Omental fat pad (tissue), 4 donors: ENCODE data around the gene VWC2L. TPM values are rescaled to one million over a fixed set of nuclear protein-coding genes. Genes with fewer than 3 reads are reported as not detected.

ENCODE experiments used
- ATAC-seq: fragments of 150-250 bp; one replicate; pipeline ENCODE4 v1.9.1; 2016; ENCODE audit warnings: mild to moderate bottlenecking, moderate library complexity; ENCODE audit not compliant: low FRiP score
- DNase-seq: peaks from one replicate; pipeline ENCODE4 v3.0.0-alpha.2; 2019; ENCODE audit warnings: low spot score
- total RNA-seq, 4 donors: library from RNA; depleted of rRNA; stranded (reverse); fragments of >200 nt; gene quantifications; one replicate each; pipeline ENCODE4 v1.1.0, GENCODE V29; 2016
- TF ChIP-seq, protein P1 (sequence below), 3 donors: fragments of 450-650 bp; IDR thresholded peaks; one replicate each; pipeline ENCODE4 v1.5.1; 2016 to 2017; ENCODE audit warnings: antibody characterized with exemption in 3 of 3, mild to moderate bottlenecking in 3 of 3, moderate library complexity in 2 of 3

VWC2L gene
- total RNA-seq, 4 donors from 2014 or later, result not detected

DNA sequence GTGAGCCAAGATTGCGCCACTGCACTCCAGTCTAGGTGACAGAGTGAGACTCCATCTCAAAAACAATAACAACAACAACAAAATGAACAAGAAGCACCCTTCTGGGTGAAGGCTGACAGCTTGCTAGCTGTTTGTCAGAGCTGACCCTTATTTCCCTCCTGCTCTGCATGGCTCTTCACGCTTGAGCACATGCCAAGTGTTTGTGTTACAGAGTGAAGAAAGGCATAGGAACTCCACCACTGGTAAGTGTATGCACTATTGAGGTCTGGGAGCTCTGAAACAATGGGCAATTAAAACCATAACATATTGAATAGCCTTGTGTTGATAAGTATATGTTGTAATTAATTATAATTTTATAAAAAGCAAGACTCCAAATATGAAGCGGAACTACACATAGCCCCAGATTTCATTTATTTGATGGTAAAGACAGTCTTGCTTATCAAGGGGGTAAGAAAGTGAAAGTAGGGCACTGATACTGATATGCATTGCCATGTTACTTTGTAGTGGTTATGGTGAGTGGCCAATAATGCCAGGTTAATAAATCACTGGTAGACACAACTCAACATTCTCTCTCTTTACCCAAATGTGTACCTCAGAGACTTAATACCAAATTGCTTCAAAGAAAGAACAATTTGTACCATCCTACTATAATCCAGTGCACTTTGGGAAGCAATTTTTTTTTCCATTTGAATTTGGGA, 163.4 kb downstream of the VWC2L start:
- TF ChIP-seq, protein P1, sequence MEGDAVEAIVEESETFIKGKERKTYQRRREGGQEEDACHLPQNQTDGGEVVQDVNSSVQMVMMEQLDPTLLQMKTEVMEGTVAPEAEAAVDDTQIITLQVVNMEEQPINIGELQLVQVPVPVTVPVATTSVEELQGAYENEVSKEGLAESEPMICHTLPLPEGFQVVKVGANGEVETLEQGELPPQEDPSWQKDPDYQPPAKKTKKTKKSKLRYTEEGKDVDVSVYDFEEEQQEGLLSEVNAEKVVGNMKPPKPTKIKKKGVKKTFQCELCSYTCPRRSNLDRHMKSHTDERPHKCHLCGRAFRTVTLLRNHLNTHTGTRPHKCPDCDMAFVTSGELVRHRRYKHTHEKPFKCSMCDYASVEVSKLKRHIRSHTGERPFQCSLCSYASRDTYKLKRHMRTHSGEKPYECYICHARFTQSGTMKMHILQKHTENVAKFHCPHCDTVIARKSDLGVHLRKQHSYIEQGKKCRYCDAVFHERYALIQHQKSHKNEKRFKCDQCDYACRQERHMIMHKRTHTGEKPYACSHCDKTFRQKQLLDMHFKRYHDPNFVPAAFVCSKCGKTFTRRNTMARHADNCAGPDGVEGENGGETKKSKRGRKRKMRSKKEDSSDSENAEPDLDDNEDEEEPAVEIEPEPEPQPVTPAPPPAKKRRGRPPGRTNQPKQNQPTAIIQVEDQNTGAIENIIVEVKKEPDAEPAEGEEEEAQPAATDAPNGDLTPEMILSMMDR (IDR thresholded peaks at IDR 0.05), result no peak
- DNase-seq (no peak), ATAC-seq (no peak)

DNA sequence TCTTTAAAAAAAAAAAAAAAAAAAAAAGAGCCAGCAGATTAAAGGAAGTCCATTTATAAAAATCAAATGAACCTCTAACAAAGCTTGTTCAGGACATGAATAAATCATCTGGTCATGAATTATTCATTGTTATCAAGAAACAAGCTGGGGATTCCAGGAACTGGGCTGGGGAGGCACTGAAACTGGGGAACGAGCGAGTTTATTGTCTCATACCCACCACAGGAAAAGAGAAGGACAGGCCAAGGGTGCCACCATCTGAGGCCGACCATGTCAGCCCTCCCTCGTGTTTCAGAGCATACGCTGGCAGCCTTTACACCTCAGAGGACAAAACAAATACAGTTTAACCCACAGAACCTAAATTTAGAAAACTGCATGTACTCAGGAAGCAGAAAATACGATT, 164.2 kb downstream of the VWC2L start:
- TF ChIP-seq, protein P1 (IDR thresholded peaks at IDR 0.05), result no peak
- no peak for DNase-seq
- no peak for ATAC-seq

DNA sequence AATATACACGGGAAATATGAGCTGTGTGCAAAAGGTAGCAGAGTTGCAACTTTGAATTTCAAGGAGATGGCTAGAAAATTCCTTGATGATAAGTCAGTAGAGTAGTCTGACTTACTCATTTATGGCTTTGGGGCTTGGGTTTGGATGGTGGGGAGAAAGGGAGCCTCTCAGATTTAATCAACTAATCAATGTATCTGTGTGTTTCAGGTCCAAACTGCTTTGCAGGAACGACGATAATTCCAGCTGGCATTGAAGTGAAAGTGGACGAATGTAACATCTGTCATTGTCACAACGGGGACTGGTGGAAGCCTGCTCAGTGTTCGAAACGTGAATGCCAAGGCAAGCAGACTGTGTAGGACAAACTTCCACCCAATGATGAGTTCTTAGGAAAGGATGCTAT, 164.6 kb downstream of the VWC2L start:
- ATAC-seq (no peak), DNase-seq (no peak)
- TF ChIP-seq, protein P1 (IDR thresholded peaks at IDR 0.05), result no peak

DNA sequence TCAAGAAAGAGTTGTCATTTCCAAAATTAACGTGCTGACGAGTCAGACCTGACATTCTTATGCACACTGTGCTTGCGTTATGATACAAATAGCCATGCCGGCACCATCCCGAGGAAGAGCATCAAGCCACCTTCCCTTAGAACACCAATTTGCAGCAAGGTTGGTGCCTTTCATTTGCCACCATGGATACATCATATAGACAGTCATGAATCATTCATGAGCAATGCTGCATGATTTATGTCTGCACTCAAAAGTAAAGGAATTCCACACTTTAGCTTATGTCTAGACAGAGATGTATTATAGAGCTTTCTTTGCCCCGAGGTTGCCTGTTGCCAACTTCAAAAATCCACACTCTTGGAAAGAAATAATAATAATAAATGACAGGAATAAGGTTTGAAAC, 166.9 kb downstream of the VWC2L start:
- no peak for ATAC-seq
- DNase-seq, result no peak
- TF ChIP-seq, protein P1 (IDR thresholded peaks at IDR 0.05), result no peak

DNA sequence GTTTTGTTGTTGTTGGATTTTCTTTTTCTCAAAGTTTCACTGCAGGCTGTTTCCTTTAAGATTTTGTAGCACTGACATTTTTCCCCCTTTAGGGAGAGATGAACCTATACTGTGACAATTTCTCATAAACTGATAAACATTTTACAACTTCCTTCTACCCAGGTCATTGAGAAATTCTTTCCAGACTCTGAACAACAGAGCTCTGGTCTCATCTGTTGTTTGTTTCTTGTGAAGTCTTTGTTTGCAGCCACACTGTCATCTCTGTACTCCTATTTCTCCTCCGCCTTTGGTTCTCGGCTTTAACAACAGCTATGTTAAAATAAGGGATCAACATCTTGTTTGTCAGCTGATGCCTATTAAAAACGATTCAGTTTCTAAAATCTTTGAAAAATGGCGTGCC, 167.6 kb downstream of the VWC2L start:
- no peak for DNase-seq
- TF ChIP-seq, protein P1 (IDR thresholded peaks at IDR 0.05), result no peak
- ATAC-seq, result no peak

DNA sequence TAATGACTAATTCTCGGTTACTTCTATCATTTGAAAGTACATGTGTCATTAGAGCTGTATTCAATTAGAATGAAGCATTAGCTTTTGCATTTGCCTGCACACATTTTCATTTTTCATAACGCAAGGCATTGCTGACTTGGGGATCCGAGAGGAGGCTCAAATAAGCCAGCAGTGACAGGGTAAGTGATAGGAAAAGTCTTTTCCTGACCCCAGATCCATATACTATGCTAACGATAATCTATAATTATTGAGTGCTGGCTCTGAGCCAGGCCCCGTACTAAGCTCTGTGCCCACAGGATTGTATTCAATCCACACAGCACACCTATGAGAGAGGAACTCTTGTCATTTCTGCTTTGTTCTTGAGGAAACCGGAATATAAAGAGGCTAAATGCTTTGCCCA, 168.2 kb downstream of the VWC2L start:
- TF ChIP-seq, protein P1 (IDR thresholded peaks at IDR 0.05), result no peak
- ATAC-seq (no peak), DNase-seq (no peak)

DNA sequence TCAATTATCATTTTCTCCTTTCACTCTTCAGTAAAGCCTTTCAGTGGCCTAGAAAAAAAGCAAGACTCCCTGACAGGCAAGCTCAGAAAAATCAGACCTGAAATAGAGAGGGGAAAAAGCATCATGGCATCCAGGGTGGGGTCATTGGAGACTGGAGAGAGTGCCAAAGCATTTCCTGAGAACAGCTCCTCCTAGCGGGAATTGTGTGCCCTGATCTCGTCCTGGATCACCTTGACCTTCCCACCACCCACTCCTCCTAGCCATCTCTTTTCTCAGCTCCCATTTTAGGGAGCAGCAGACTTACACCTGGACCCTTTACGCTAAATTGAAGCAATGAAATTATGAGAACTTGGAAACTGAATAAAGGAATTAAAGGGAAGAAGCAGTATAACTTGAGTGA, 176.6 kb downstream of the VWC2L start:
- TF ChIP-seq, protein P1 (IDR thresholded peaks at IDR 0.05), result no peak
- DNase-seq, result no peak
- no peak for ATAC-seq
